RCC 7860 (cell line): Measurements from ENCODE around the gene CNOT1.

ENCODE experiments used
- DNase-seq: peaks from one replicate; pipeline ENCODE4 v3.0.0-alpha.2; 2015; ENCODE audit warnings: low spot score
- FAIRE-seq: peaks from 2 replicates; lab custom pipeline; 2012; peaks lifted over from hg19 to GRCh38; lab: Jason Lieb, UNC

The CNOT1 gene

GRCh38 chr16:58519707-58520106 lies 109.9 kb downstream of the CNOT1 start:
- DNase-seq (no peak), FAIRE-seq (no peak)

GRCh38 chr16:58518980-58519368 lies 110.7 kb downstream of the CNOT1 start:
- FAIRE-seq (no peak), DNase-seq (no peak)

- DNase-seq = no peak
- FAIRE-seq = no peak
Measured at GRCh38 chr16:58518083-58518979, 111.3 kb downstream of the CNOT1 start.

- DNase-seq = no peak
Measured at GRCh38 chr16:58516768-58517107, 112.9 kb downstream of the CNOT1 start.

GRCh38 chr16:58515871-58516767 lies 113.5 kb downstream of the CNOT1 start:
- no peak for FAIRE-seq
- DNase-seq = no peak

More at GRCh38 chr16:58516768-58517107, 112.9 kb downstream of the CNOT1 start:
- no peak for FAIRE-seq

GRCh38 chr16:58515125-58515870 lies 114.3 kb downstream of the CNOT1 start, which contains the start of gene SETD6:
SETD6 (plus strand) TSS chr16:58515517; CDS start chr16:58515538, 21 bp downstream.
- no peak for FAIRE-seq
- peak; percentile 70 for DNase-seq

- FAIRE-seq = no peak
- DNase-seq = no peak
Measured at GRCh38 chr16:58513874-58514273, 115.8 kb downstream of the CNOT1 start.

- no peak for FAIRE-seq
- peak; percentile 35 for DNase-seq
Measured at GRCh38 chr16:58511933-58512815, 117.5 kb downstream of the CNOT1 start.

GRCh38 chr16:58510776-58511628 lies 118.6 kb downstream of the CNOT1 start:
- DNase-seq (no peak), FAIRE-seq (no peak)

GRCh38 chr16:58510097-58510775 lies 119.4 kb downstream of the CNOT1 start:
- no peak for DNase-seq
- no peak for FAIRE-seq

- DNase-seq = no peak
- no peak for FAIRE-seq
Measured at GRCh38 chr16:58509256-58510096, 120.2 kb downstream of the CNOT1 start.

- FAIRE-seq = no peak
Measured at GRCh38 chr16:58508671-58509251, 120.9 kb downstream of the CNOT1 start.

GRCh38 chr16:58507963-58508670 lies 121.5 kb downstream of the CNOT1 start:
- DNase-seq = no peak
- no peak for FAIRE-seq

More at GRCh38 chr16:58508671-58509251, 120.9 kb downstream of the CNOT1 start:
- no peak for DNase-seq

- no peak for DNase-seq
- FAIRE-seq = no peak
Measured at GRCh38 chr16:58507195-58507962, 122.2 kb downstream of the CNOT1 start.

GRCh38 chr16:58506241-58507194 lies 123.1 kb downstream of the CNOT1 start:
- DNase-seq (no peak), FAIRE-seq (no peak)
